Measurements from ENCODE around the gene RPL13.

GRCh38 chr16:89565506-89566372 is 5.3 kb downstream of the RPL13 start:
- peak; percentile 98 for TF ChIP-seq CTCF (tag by site-specific recombination; IDR thresholded peaks at IDR 0.05)
- TF ChIP-seq ZNF747 (tag by site-specific recombination; IDR thresholded peaks at IDR 0.05): no peak
- TF ChIP-seq ATF2 (tag by site-specific recombination; IDR thresholded peaks at IDR 0.05; ENCODE audit: low read depth): no peak
- TF ChIP-seq ZNF175 (tag by site-specific recombination; IDR thresholded peaks at IDR 0.05): no peak
- no peak for TF ChIP-seq PRDM4 (tag by site-specific recombination; IDR thresholded peaks at IDR 0.05)
- TF ChIP-seq ZNF398 (tag by site-specific recombination; IDR thresholded peaks at IDR 0.05): no peak
- no peak for TF ChIP-seq BCL6B (tag by site-specific recombination; IDR thresholded peaks at IDR 0.05)
- no peak for TF ChIP-seq ZNF16 (tag by site-specific recombination; IDR thresholded peaks at IDR 0.05; ENCODE audit: low read depth)
- TF ChIP-seq YY1 (tag by site-specific recombination; IDR thresholded peaks at IDR 0.05): peak; percentile 12; the same call in 1 of the 2 replicates
- TF ChIP-seq ZNF416 (tag by site-specific recombination; IDR thresholded peaks at IDR 0.05): no peak
- TF ChIP-seq ZNF670 (tag by site-specific recombination; IDR thresholded peaks at IDR 0.05; ENCODE audit: low read depth): no peak
- TF ChIP-seq ZNF76 (tag by site-specific recombination; IDR thresholded peaks at IDR 0.05; ENCODE audit: borderline replicate concordance, low read depth): peak; percentile 48; the same call in 1 of the 2 replicates
- TF ChIP-seq ZNF639 (tag by site-specific recombination; IDR thresholded peaks at IDR 0.05): 0 out of 2 replicates have a peak, but pooled peaks have one; percentile 31
- TF ChIP-seq ZNF302 (tag by site-specific recombination; IDR thresholded peaks at IDR 0.05; ENCODE audit: low read depth): no peak
